Nephron progenitor cell (in vitro differentiated cells): ENCODE results near the gene GRM1.

Experiments
- DNase-seq: peaks from one replicate; pipeline ENCODE4 v3.0.0; 2021
- H3K27ac Mint-ChIP-seq: 2 replicates; pipeline ENCODE4 v1.8.0; 2021; ENCODE audit warnings: mild to moderate bottlenecking, moderate library complexity, mixed read lengths
- H3K27me3 Mint-ChIP-seq: 2 replicates; pipeline ENCODE4 v1.8.0; 2021; ENCODE audit warnings: mild to moderate bottlenecking, low read depth, mixed read lengths; ENCODE audit not compliant: poor library complexity
- H3K36me3 Mint-ChIP-seq: 2 replicates; pipeline ENCODE4 v1.8.0; 2021; ENCODE audit warnings: low read depth, mixed read lengths
- H3K4me1 Mint-ChIP-seq: 2 replicates; pipeline ENCODE4 v1.8.0; 2021; ENCODE audit warnings: mixed read lengths
- H3K4me3 Mint-ChIP-seq: 2 replicates; pipeline ENCODE4 v1.8.0; 2021; ENCODE audit warnings: mild to moderate bottlenecking, moderate library complexity, mixed read lengths
- H3K9me3 Mint-ChIP-seq: 2 replicates; pipeline ENCODE4 v1.8.0; 2021; ENCODE audit warnings: mild to moderate bottlenecking, moderate library complexity, mixed read lengths
- CTCF ChIP-seq: fragments of 200-600 bp; sonication (generic); IDR thresholded peaks from 2 replicates; pipeline ENCODE4 v1.5.0; 2021; ENCODE audit warnings: antibody characterized with exemption

GRM1 gene

GRCh38 chr6:146103416-146104072, 74.7 kb downstream of the GRM1 start:
- H3K27ac Mint-ChIP-seq = peak overlapping the region; percentile 40
- H3K27me3 Mint-ChIP-seq = peaks cover 5% of the 10 kb centered on the region
- no peaks in the 10 kb centered on the region for H3K4me1 Mint-ChIP-seq
- peaks cover 1% of the 10 kb centered on the region for H3K9me3 Mint-ChIP-seq
- H3K4me3 Mint-ChIP-seq = no peak overlapping the region
- H3K36me3 Mint-ChIP-seq = no peaks in the 10 kb centered on the region
- no peak for TF ChIP-seq CTCF
- no peak for DNase-seq

GRCh38 chr6:146106532-146106931, 77.7 kb downstream of the GRM1 start:
- Mint-ChIP-seq H3K27ac (no peak overlapping the region), H3K36me3 (no peaks in the 10 kb centered on the region), H3K9me3 (peaks cover 14% of the 10 kb centered on the region), H3K4me1 (no peaks in the 10 kb centered on the region), H3K4me3 (no peak overlapping the region), H3K27me3 (peaks cover 6% of the 10 kb centered on the region)
- TF ChIP-seq CTCF = no peak
- DNase-seq = no peak

- H3K4me3 Mint-ChIP-seq = no peak overlapping the region
- DNase-seq = no peak
- TF ChIP-seq CTCF = no peak
- H3K36me3 Mint-ChIP-seq = no peaks in the 10 kb centered on the region
- peaks cover 6% of the 10 kb centered on the region for H3K27me3 Mint-ChIP-seq
- no peaks in the 10 kb centered on the region for H3K4me1 Mint-ChIP-seq
- H3K27ac Mint-ChIP-seq = no peak overlapping the region
- H3K9me3 Mint-ChIP-seq = peaks cover 14% of the 10 kb centered on the region
These were observed 82.1 kb downstream of the GRM1 start for GRCh38 chr6:146110990-146111389.

GRCh38 chr6:146111881-146112450, 83.1 kb downstream of the GRM1 start:
- no peak overlapping the region for H3K4me3 Mint-ChIP-seq
- peaks cover 6% of the 10 kb centered on the region for H3K27me3 Mint-ChIP-seq
- no peak for DNase-seq
- H3K4me1 Mint-ChIP-seq = no peaks in the 10 kb centered on the region
- TF ChIP-seq CTCF = no peak
- H3K27ac Mint-ChIP-seq = no peak overlapping the region
- H3K9me3 Mint-ChIP-seq = peaks cover 14% of the 10 kb centered on the region
- H3K36me3 Mint-ChIP-seq = no peaks in the 10 kb centered on the region

GRCh38 chr6:146113084-146113623, 84.3 kb downstream of the GRM1 start:
- H3K4me3 Mint-ChIP-seq = no peak overlapping the region
- H3K27me3 Mint-ChIP-seq = peaks cover 5% of the 10 kb centered on the region
- no peak for TF ChIP-seq CTCF

GRCh38 chr6:146123616-146124015, 94.8 kb downstream of the GRM1 start:
- H3K4me1 Mint-ChIP-seq = no peaks in the 10 kb centered on the region
- no peak for TF ChIP-seq CTCF
- H3K9me3 Mint-ChIP-seq = no peaks in the 10 kb centered on the region
- no peaks in the 10 kb centered on the region for H3K36me3 Mint-ChIP-seq
- DNase-seq = no peak
- peaks cover 8% of the 10 kb centered on the region for H3K27me3 Mint-ChIP-seq
- H3K27ac Mint-ChIP-seq = no peak overlapping the region
- H3K4me3 Mint-ChIP-seq = no peak overlapping the region

More at GRCh38 chr6:146113084-146113623, 84.3 kb downstream of the GRM1 start:
- Mint-ChIP-seq H3K27ac (no peak overlapping the region), H3K36me3 (no peaks in the 10 kb centered on the region), H3K9me3 (peaks cover 14% of the 10 kb centered on the region), H3K4me1 (no peaks in the 10 kb centered on the region)
- DNase-seq = no peak
